Neural progenitor cell (in vitro differentiated cells): ENCODE data around the gene UNC45A. TPM values are rescaled to one million over a fixed set of nuclear protein-coding genes. Genes with fewer than 3 reads are reported as not detected.

Source experiments
- DNase-seq: peaks from one replicate; pipeline ENCODE4 v3.0.0-alpha.2; 2016; ENCODE audit warnings: low spot score
- H2AFZ ChIP-seq: fragments of 200-600 bp; sonication (generic); replicated peaks from 2 replicates; pipeline ENCODE4 v1.6.1; 2016; ENCODE audit warnings: antibody characterized with exemption
- H3F3A ChIP-seq: fragments of 200-600 bp; sonication (generic); 2 replicates; pipeline ENCODE4 v1.6.1; 2016; ENCODE audit warnings: antibody characterized with exemption, low read depth
- H3K27ac ChIP-seq: fragments of 200-600 bp; sonication (generic); 2 replicates; pipeline ENCODE4 v1.5.1; 2016; ENCODE audit warnings: mild to moderate bottlenecking
- H3K27me3 ChIP-seq: fragments of 200-600 bp; sonication (generic); 2 replicates; pipeline ENCODE4 v1.6.1; 2016; ENCODE audit warnings: mild to moderate bottlenecking, moderate library complexity
- H3K36me3 ChIP-seq: fragments of 200-600 bp; sonication (generic); 2 replicates; pipeline ENCODE4 v1.5.1; 2016
- H3K4me1 ChIP-seq: fragments of 200-600 bp; sonication (generic); 2 replicates; pipeline ENCODE4 v1.6.1; 2016; ENCODE audit warnings: mixed run types
- H3K4me2 ChIP-seq: fragments of 200-600 bp; sonication (generic); 2 replicates; pipeline ENCODE4 v1.6.1; 2016
- H3K4me3 ChIP-seq: fragments of 200-600 bp; sonication (generic); 2 replicates; pipeline ENCODE4 v1.5.1; 2016
- H3K79me2 ChIP-seq: fragments of 200-600 bp; sonication (generic); 2 replicates; pipeline ENCODE4 v1.6.1; 2016; ENCODE audit warnings: low read depth
- H3K9ac ChIP-seq: fragments of 200-600 bp; sonication (generic); 2 replicates; pipeline ENCODE4 v1.6.1; 2016
- H3K9me3 ChIP-seq: fragments of 200-600 bp; sonication (generic); 2 replicates; pipeline ENCODE4 v1.5.1; 2016; ENCODE audit warnings: low read depth
- H4K20me1 ChIP-seq: fragments of 200-600 bp; sonication (generic); 2 replicates; pipeline ENCODE4 v1.6.1; 2016; ENCODE audit warnings: low read depth
- H3K27ac Mint-ChIP-seq: 3 replicates; pipeline ENCODE4 v1.8.0; 2021; ENCODE audit warnings: mixed read lengths
- H3K27me3 Mint-ChIP-seq: 2 replicates; pipeline ENCODE4 v1.8.0; 2022; ENCODE audit warnings: low read depth, mild to moderate bottlenecking, inconsistent platforms, moderate library complexity, mixed read lengths; ENCODE audit not compliant: insufficient read depth
- H3K36me3 Mint-ChIP-seq: 3 replicates; pipeline ENCODE4 v1.8.0; 2021; ENCODE audit warnings: mixed read lengths
- H3K4me1 Mint-ChIP-seq: 3 replicates; pipeline ENCODE4 v1.8.0; 2021; ENCODE audit warnings: mixed read lengths
- H3K4me3 Mint-ChIP-seq: 3 replicates; pipeline ENCODE4 v1.8.0; 2021; ENCODE audit warnings: mild to moderate bottlenecking, moderate library complexity, mixed read lengths
- H3K9me3 Mint-ChIP-seq: 3 replicates; pipeline ENCODE4 v1.8.0; 2020; ENCODE audit warnings: mixed read lengths
- CTCF ChIP-seq: fragments of 200-600 bp; sonication (generic); IDR thresholded peaks from 2 replicates; pipeline ENCODE4 v1.5.1; 2017; ENCODE audit warnings: antibody characterized with exemption, mild to moderate bottlenecking
- EZH2 ChIP-seq: fragments of 200-600 bp; sonication (generic); IDR thresholded peaks from 2 replicates; pipeline ENCODE4 v1.6.1; 2017; ENCODE audit warnings: antibody characterized with exemption, mild to moderate bottlenecking, moderate library complexity
- EZH2phosphoT487 ChIP-seq: fragments of 200-600 bp; sonication (generic); IDR thresholded peaks from 2 replicates; pipeline ENCODE4 v1.6.1; 2017; ENCODE audit warnings: antibody characterized with exemption
- total RNA-seq: library from RNA; depleted of rRNA; stranded (reverse); fragments of >200 nt; gene quantifications from 2 replicates; pipeline ENCODE4 v1.2.3, GENCODE V29; 2015; ENCODE audit warnings: low replicate concordance

UNC45A gene
- total RNA-seq, 1 donor from 2014 or later = 47.7 TPM

GRCh38 chr15:90913398-90913944, 21.6 kb upstream of the UNC45A start:
- no peak overlapping the region for H3K27ac ChIP-seq
- H3K9me3 Mint-ChIP-seq = no peaks in the 10 kb centered on the region
- H3K36me3 ChIP-seq = no peaks in the 10 kb centered on the region
- H3K4me3 ChIP-seq = no peak overlapping the region
- H3K4me3 Mint-ChIP-seq = no peak overlapping the region
- H3K9me3 ChIP-seq = no peaks in the 10 kb centered on the region
- peaks cover 2% of the 10 kb centered on the region for H3K27me3 Mint-ChIP-seq
- H3K36me3 Mint-ChIP-seq = peaks cover 17% of the 10 kb centered on the region
- no peak overlapping the region for H3K27ac Mint-ChIP-seq
- no peak overlapping the region for H3K9ac ChIP-seq
- H2AFZ ChIP-seq = no peak overlapping the region
- TF ChIP-seq EZH2phosphoT487 (no peak), EZH2 (no peak), CTCF (no peak)
- no peaks in the 10 kb centered on the region for H3K27me3 ChIP-seq
- H3K4me1 Mint-ChIP-seq = no peaks in the 10 kb centered on the region
- H3K4me1 ChIP-seq = no peaks in the 10 kb centered on the region
- H3K4me2 ChIP-seq = no peak overlapping the region
- no peaks in the 10 kb centered on the region for H3F3A ChIP-seq
- no peaks in the 10 kb centered on the region for H3K79me2 ChIP-seq
- no peaks in the 10 kb centered on the region for H4K20me1 ChIP-seq
- DNase-seq = no peak

- Histone ChIP-seq H3K79me2 (no peaks in the 10 kb centered on the region), H3K27me3 (no peaks in the 10 kb centered on the region), H3F3A (no peaks in the 10 kb centered on the region), H3K4me1 (no peaks in the 10 kb centered on the region), H3K4me3 (no peak overlapping the region), H3K9me3 (no peaks in the 10 kb centered on the region), H3K4me2 (no peak overlapping the region), H3K36me3 (no peaks in the 10 kb centered on the region), H3K27ac (no peak overlapping the region), H3K9ac (no peak overlapping the region), H2AFZ (no peak overlapping the region), H4K20me1 (no peaks in the 10 kb centered on the region)
- no peak overlapping the region for H3K4me3 Mint-ChIP-seq
- DNase-seq = no peak
- TF ChIP-seq CTCF (no peak), EZH2phosphoT487 (no peak), EZH2 (no peak)
- H3K4me1 Mint-ChIP-seq = no peaks in the 10 kb centered on the region
- peaks cover 21% of the 10 kb centered on the region for H3K36me3 Mint-ChIP-seq
- H3K27me3 Mint-ChIP-seq = peaks cover 2% of the 10 kb centered on the region
- H3K27ac Mint-ChIP-seq = no peak overlapping the region
- no peaks in the 10 kb centered on the region for H3K9me3 Mint-ChIP-seq
Observed at GRCh38 chr15:90914305-90915080, 20.6 kb upstream of the UNC45A start.

GRCh38 chr15:90915216-90915807, 19.8 kb upstream of the UNC45A start:
- DNase-seq = no peak
- no peaks in the 10 kb centered on the region for H3K27me3 ChIP-seq
- no peak overlapping the region for H3K4me3 ChIP-seq
- H3K27me3 Mint-ChIP-seq = peaks cover 2% of the 10 kb centered on the region
- H3K4me1 ChIP-seq = no peaks in the 10 kb centered on the region
- no peaks in the 10 kb centered on the region for H3K9me3 ChIP-seq
- no peaks in the 10 kb centered on the region for H3K4me1 Mint-ChIP-seq
- no peak overlapping the region for H3K27ac Mint-ChIP-seq
- H3K9me3 Mint-ChIP-seq = no peaks in the 10 kb centered on the region
- no peak overlapping the region for H3K9ac ChIP-seq
- H3K36me3 Mint-ChIP-seq = peaks cover 26% of the 10 kb centered on the region
- TF ChIP-seq EZH2phosphoT487 (no peak), CTCF (no peak), EZH2 (no peak)
- peak overlapping the region; percentile 15 for H3K4me3 Mint-ChIP-seq
- no peaks in the 10 kb centered on the region for H3F3A ChIP-seq
- H3K36me3 ChIP-seq = no peaks in the 10 kb centered on the region
- H2AFZ ChIP-seq = no peak overlapping the region
- no peak overlapping the region for H3K27ac ChIP-seq
- no peaks in the 10 kb centered on the region for H4K20me1 ChIP-seq
- H3K4me2 ChIP-seq = no peak overlapping the region
- H3K79me2 ChIP-seq = no peaks in the 10 kb centered on the region
